ENCODE measurements around the gene ENO4.
A peak's percentile ranks its signal among the peaks of the same experiment; 100 is the strongest.

The ENO4 gene

GRCh38 chr10:116831790-116832189, 17.5 kb upstream of the ENO4 start:
- no peak for DNase-seq

- DNase-seq, result no peak
These were observed 15.0 kb upstream of the ENO4 start for GRCh38 chr10:116833986-116834985.

GRCh38 chr10:116835658-116836057, 13.6 kb upstream of the ENO4 start:
- DNase-seq, result no peak

- peak; percentile 70 for DNase-seq
These were observed 13.2 kb upstream of the ENO4 start for GRCh38 chr10:116836083-116836482.

GRCh38 chr10:116836902-116837523, 12.3 kb upstream of the ENO4 start:
- DNase-seq, result no peak

GRCh38 chr10:116838143-116838725, 11.1 kb upstream of the ENO4 start:
- no peak for DNase-seq

GRCh38 chr10:116840389-116841075, 8.8 kb upstream of the ENO4 start:
- DNase-seq, result no peak

- DNase-seq, result no peak
These were observed 3.5 kb upstream of the ENO4 start for GRCh38 chr10:116845823-116846222.

- no peak for DNase-seq
These were observed 1.0 kb upstream of the ENO4 start for GRCh38 chr10:116848032-116848943.

GRCh38 chr10:116848944-116849247, 403 bp upstream of the ENO4 start:
- no peak for DNase-seq

- DNase-seq, result no peak
These were observed 836 bp downstream of the ENO4 start for GRCh38 chr10:116850058-116850611.

GRCh38 chr10:116852246-116852645, 2.9 kb downstream of the ENO4 start:
- DNase-seq, result no peak

- DNase-seq, result no peak
These were observed 4.0 kb downstream of the ENO4 start for GRCh38 chr10:116853287-116853686.

GRCh38 chr10:116853701-116854100, 4.4 kb downstream of the ENO4 start:
- DNase-seq, result no peak

GRCh38 chr10:116857156-116857555, 7.9 kb downstream of the ENO4 start:
- DNase-seq, result no peak

- no peak for DNase-seq
These were observed 12.5 kb downstream of the ENO4 start for GRCh38 chr10:116861796-116862195.

GRCh38 chr10:116864436-116864835, 15.1 kb downstream of the ENO4 start:
- DNase-seq, result no peak

- no peak for DNase-seq
These were observed 16.8 kb downstream of the ENO4 start for GRCh38 chr10:116866066-116866465.

GRCh38 chr10:116866987-116867595, 17.8 kb downstream of the ENO4 start:
- no peak for DNase-seq

- DNase-seq, result no peak
These were observed 18.9 kb downstream of the ENO4 start for GRCh38 chr10:116868198-116868676.

- DNase-seq, result no peak
These were observed 19.4 kb downstream of the ENO4 start for GRCh38 chr10:116868722-116869121.

All from islet precursor cell (in vitro differentiated cells).